Transverse colon (tissue), 4 donors: ENCODE results near the gene CLPSL1. TPM values are rescaled to one million over a fixed set of nuclear protein-coding genes. Genes with fewer than 3 reads are reported as not detected.

Experiments used
- DNase-seq: peaks from one replicate; pipeline ENCODE4 v3.0.0-alpha.2; 2019
- H3K27ac ChIP-seq, 4 donors: fragments of 200-600 bp; sonication (generic); 2 replicates each; pipeline ENCODE4 v1.5.1; 2016 to 2018; ENCODE audit warnings: inconsistent platforms in 4 of 4
- H3K27me3 ChIP-seq: fragments of 200-600 bp; sonication (generic); 2 replicates; pipeline ENCODE4 v1.5.1; 2017; ENCODE audit warnings: inconsistent platforms
- H3K36me3 ChIP-seq, 4 donors: fragments of 200-600 bp; sonication (generic); 2 replicates each; pipeline ENCODE4 v1.5.1; 2017 to 2019; ENCODE audit warnings: inconsistent platforms in 4 of 4
- H3K4me1 ChIP-seq, 4 donors: fragments of 200-600 bp; sonication (generic); 2 replicates each; pipeline ENCODE4 v1.5.1; 2017 to 2020; ENCODE audit warnings: inconsistent platforms in 4 of 4
- H3K4me3 ChIP-seq, 4 donors: fragments of 200-600 bp; sonication (generic); 1 replicate in 1 of 4; 2 replicates in 3 of 4; pipeline versions ENCODE4 v1.5.1 to v1.6.1; 2017 to 2019; ENCODE audit warnings: inconsistent platforms in 4 of 4
- H3K9me3 ChIP-seq, 2 donors: fragments of 200-600 bp; sonication (generic); 2 replicates each; pipeline ENCODE4 v1.5.1; 2017 to 2019; ENCODE audit warnings: inconsistent platforms in 2 of 2
- CTCF ChIP-seq, 5 experiments: fragments of 200-600 bp in 3 of 5; fragments of 450-650 bp in 2 of 5; sonication (generic) in 3 of 5; IDR thresholded peaks; 1 replicate in 2 of 5; 2 replicates in 3 of 5; pipeline ENCODE4 v1.5.1; 2016 to 2017; ENCODE audit warnings: antibody characterized with exemption in 5 of 5, inconsistent platforms in 3 of 5, mild to moderate bottlenecking in 2 of 5, moderate library complexity in 1 of 5
- EP300 ChIP-seq: sonication (generic); formaldehyde crosslinking; IDR thresholded peaks from one replicate; pipeline ENCODE4 v1.6.1; 2017; ENCODE audit warnings: antibody characterized with exemption, low read depth
- POLR2A ChIP-seq: fragments of 450-650 bp; IDR thresholded peaks from one replicate; pipeline ENCODE4 v1.6.1; 2016; ENCODE audit warnings: antibody characterized with exemption, mild to moderate bottlenecking, moderate library complexity
- POLR2AphosphoS5 ChIP-seq, 3 donors: sonication (generic); formaldehyde crosslinking; IDR thresholded peaks; one replicate each; pipeline ENCODE4 v1.6.1; 2016; ENCODE audit warnings: antibody characterized with exemption in 3 of 3
- WGBS, 2 donors: methylation state at CpG; one replicate each; pipeline ENCODE4 v1.1.5; 2018; ENCODE audit warnings: low coverage in 1 of 2; 5-methylcytosine and 5-hydroxymethylcytosine counted together
- in situ Hi-C, 4 donors: fragments of 200-750 bp; cut with MboI; loops; one replicate each; pipeline versions ENCODE4 v1.15.0 to v1.15.1; 2017; ENCODE audit warnings: low sequenced_read_pairs in 3 of 4, low pct_ligation_motif_present in 1 of 4, low pct_unique_long_range_greater_than_20kb in 1 of 4
- intact Hi-C: fragments of 100-400 bp; cut with DNase I; formaldehyde crosslinking; loops from one replicate; pipeline ENCODE4 v1.15.1; 2023; ENCODE audit warnings: low total_unique reads
- total RNA-seq, 4 donors: library from RNA; depleted of rRNA; stranded (reverse); fragments of >200 nt; gene quantifications; one replicate each; pipeline ENCODE4 v1.1.0, GENCODE V29; 2016

The CLPSL1 gene
- total RNA-seq, 4 donors from 2014 or later, result not detected

GRCh38 chr6:35754452-35755277 lies 26.2 kb upstream of the CLPSL1 start:
- Histone ChIP-seq H3K27me3 (peaks cover 8% of the 10 kb centered on the region), H3K36me3 (no peaks in the 10 kb centered on the region), H3K27ac (no peak overlapping the region), H3K9me3 (no peaks in the 10 kb centered on the region), H3K4me3 (no peak overlapping the region), H3K4me1 (no peaks in the 10 kb centered on the region)
- no peak for TF ChIP-seq EP300
- TF ChIP-seq CTCF (IDR thresholded peaks at IDR 0.05), result no peak
- in situ Hi-C loops (no loop called here), intact Hi-C loops (no loop called here)
- no peak for DNase-seq
- WGBS, 2 donors, result 83% methylated on average over 6 of the region's 6 CpGs; no CpG with 5 or more reads in 1 of the 2 donors

DNA sequence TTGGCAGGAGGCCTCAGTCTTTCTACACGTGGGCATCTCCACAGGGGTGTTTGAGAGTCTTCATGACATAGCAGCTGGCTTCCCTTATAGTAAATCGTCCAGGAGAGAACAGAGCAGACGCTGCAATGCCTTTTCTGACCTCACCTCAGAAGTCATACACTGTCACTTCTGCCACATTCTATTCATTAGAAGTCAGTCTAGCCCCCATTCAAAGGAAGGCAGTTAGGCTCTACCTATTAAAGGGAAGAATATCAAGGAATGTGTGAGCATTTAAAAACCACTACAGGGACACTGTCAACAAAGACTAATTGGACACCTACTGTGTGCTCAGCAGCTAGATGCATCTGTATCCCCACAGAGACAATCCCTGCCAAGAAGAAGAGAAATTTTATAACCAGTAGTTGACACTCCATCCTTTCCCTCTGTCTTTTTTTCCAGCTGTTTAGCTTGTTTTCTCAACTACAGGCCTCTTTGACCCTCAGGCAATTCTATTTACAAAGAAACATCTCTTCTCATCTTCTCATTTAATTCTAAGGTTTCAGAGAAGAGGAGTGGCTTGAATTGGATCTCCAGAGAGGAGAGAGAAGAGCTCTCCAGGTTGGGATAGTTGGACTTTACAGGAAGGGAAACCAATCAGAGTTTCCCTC lies 25.4 kb upstream of the CLPSL1 start:
- intact Hi-C loops, result no loop called here
- TF ChIP-seq CTCF (IDR thresholded peaks at IDR 0.05) (no peak), EP300 (no peak), POLR2AphosphoS5 (IDR thresholded peaks at IDR 0.05) (no peak), POLR2A (no peak)
- Histone ChIP-seq H3K4me3 (no peak overlapping the region), H3K9me3 (no peaks in the 10 kb centered on the region), H3K4me1 (no peaks in the 10 kb centered on the region), H3K36me3 (no peaks in the 10 kb centered on the region), H3K27me3 (peaks cover 15% of the 10 kb centered on the region), H3K27ac (no peak overlapping the region)
- DNase-seq, result no peak
- 55 to 60% methylated on average over 1 to 3 of the region's 3 CpGs for WGBS, 2 donors
- in situ Hi-C loops, result no loop called here

GRCh38 chr6:35757456-35758123 lies 23.2 kb upstream of the CLPSL1 start:
- Histone ChIP-seq H3K27ac (no peak overlapping the region), H3K9me3 (no peaks in the 10 kb centered on the region), H3K4me1 (no peaks in the 10 kb centered on the region), H3K36me3 (no peaks in the 10 kb centered on the region), H3K4me3 (no peak overlapping the region), H3K27me3 (peaks cover 37% of the 10 kb centered on the region)
- intact Hi-C loops, result no loop called here
- 48 to 65% methylated on average over 3 to 10 of the region's 10 CpGs for WGBS, 2 donors
- TF ChIP-seq CTCF (IDR thresholded peaks at IDR 0.05) (no peak), POLR2AphosphoS5 (IDR thresholded peaks at IDR 0.05) (no peak), POLR2A (no peak), EP300 (no peak)
- in situ Hi-C loops, result no loop called here
- no peak for DNase-seq

GRCh38 chr6:35759426-35759825 lies 21.4 kb upstream of the CLPSL1 start:
- Histone ChIP-seq H3K36me3 (no peaks in the 10 kb centered on the region), H3K9me3 (no peaks in the 10 kb centered on the region), H3K27me3 (peaks cover 56% of the 10 kb centered on the region), H3K27ac (no peak overlapping the region), H3K4me3 (no peak overlapping the region), H3K4me1 (no peaks in the 10 kb centered on the region)
- WGBS, 2 donors, result 74 to 100% methylated on average over 1 to 3 of the region's 3 CpGs
- TF ChIP-seq POLR2A (no peak), EP300 (no peak), POLR2AphosphoS5 (IDR thresholded peaks at IDR 0.05) (no peak), CTCF (IDR thresholded peaks at IDR 0.05) (no peak)
- DNase-seq, result no peak
- intact Hi-C loops (no loop called here), in situ Hi-C loops (no loop called here)
